ENCODE data around the gene NKX2-1. TPM values are rescaled to one million over a fixed set of nuclear protein-coding genes. Genes with fewer than 3 reads are reported as not detected.

The NKX2-1 gene
- total and polyA plus RNA-seq, 8 donors = 13.4 TPM; not detected in 7

- no peak for TF ChIP-seq POLR2AphosphoS5 (IDR thresholded peaks at IDR 0.05)
- TF ChIP-seq POLR2A (IDR thresholded peaks at IDR 0.05) = no peak
- TF ChIP-seq EP300 (IDR thresholded peaks at IDR 0.05) = no peak
- no peak for TF ChIP-seq CTCF (IDR thresholded peaks at IDR 0.05)
- peak overlapping the region in 1 of 4 donors; percentile 37 for H3K4me3 ChIP-seq
- WGBS, 5 donors = 2 to 6% (median 5%) methylated on average over 23 to 46 of the region's 46 CpGs
- intact Hi-C loops (cut with DNase I; ENCODE audit: low total_unique reads) = no loop called here
- H3K27me3 ChIP-seq = peaks cover 32 to 99% (median 91%) of the 10 kb centered on the region in 3 donors
- H3K9me3 ChIP-seq = peaks cover 0 to 34% (median 5%) of the 10 kb centered on the region in 4 donors
- peaks cover 5 to 33% (median 18%) of the 10 kb centered on the region in 4 donors for H3K4me1 ChIP-seq
- DNase-seq = no peak
- H3K36me3 ChIP-seq = no peaks in the 10 kb centered on the region
- H3K27ac ChIP-seq = no peak overlapping the region
These were observed 14.7 kb downstream of the NKX2-1 start for GRCh38 chr14:36505181-36505815.

DNA sequence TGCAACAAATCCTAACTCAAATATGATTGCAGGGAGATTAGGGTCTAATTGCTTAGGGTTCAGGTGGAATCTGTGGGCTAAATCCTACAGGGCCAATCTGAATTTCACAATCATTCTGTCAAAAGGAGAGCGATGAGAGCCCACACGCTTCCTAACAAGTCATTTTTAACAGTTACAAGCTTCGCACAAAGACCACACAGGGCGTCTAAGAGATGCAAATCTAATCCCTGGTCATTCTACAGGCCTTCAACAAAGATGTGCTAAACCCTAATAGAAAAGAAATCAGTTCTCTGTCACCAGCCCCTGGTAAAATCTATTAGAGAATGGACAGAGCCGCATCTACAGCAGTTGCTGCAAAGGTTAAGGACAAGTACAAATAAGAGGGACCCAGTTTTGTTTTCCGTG lies 15.3 kb downstream of the NKX2-1 start:
- 16 to 22% (median 19%) methylated on average over 6 of the region's 6 CpGs for WGBS, 5 donors
- peaks cover 32 to 99% (median 91%) of the 10 kb centered on the region in 3 donors for H3K27me3 ChIP-seq
- no peaks in the 10 kb centered on the region for H3K36me3 ChIP-seq
- DNase-seq = no peak
- no peak overlapping the region for H3K4me3 ChIP-seq
- no peak overlapping the region for H3K27ac ChIP-seq
- peaks cover 5 to 33% (median 18%) of the 10 kb centered on the region in 4 donors for H3K4me1 ChIP-seq
- intact Hi-C loops (cut with DNase I; ENCODE audit: low total_unique reads) = no loop called here
- H3K9me3 ChIP-seq = peaks cover 0 to 34% (median 5%) of the 10 kb centered on the region in 4 donors
- TF ChIP-seq CTCF (IDR thresholded peaks at IDR 0.05) (no peak), EP300 (IDR thresholded peaks at IDR 0.05) (no peak), POLR2AphosphoS5 (IDR thresholded peaks at IDR 0.05) (no peak), POLR2A (IDR thresholded peaks at IDR 0.05) (no peak)

- TF ChIP-seq POLR2A (IDR thresholded peaks at IDR 0.05) (no peak), EP300 (IDR thresholded peaks at IDR 0.05) (no peak), POLR2AphosphoS5 (IDR thresholded peaks at IDR 0.05) (no peak), CTCF (IDR thresholded peaks at IDR 0.05) (no peak)
- DNase-seq = no peak
- Histone ChIP-seq H3K4me1 (peaks cover 5 to 33% (median 18%) of the 10 kb centered on the region in 4 donors), H3K27me3 (peaks cover 32 to 99% (median 87%) of the 10 kb centered on the region in 3 donors), H3K27ac (no peak overlapping the region), H3K4me3 (peak overlapping the region in 1 of 4 donors; percentile 23), H3K36me3 (no peaks in the 10 kb centered on the region), H3K9me3 (peaks cover 0 to 34% (median 5%) of the 10 kb centered on the region in 4 donors)
- WGBS, 5 donors = 5 to 9% (median 7%) methylated on average over 31 to 68 of the region's 68 CpGs
- intact Hi-C loops (cut with DNase I; ENCODE audit: low total_unique reads) = no loop called here
These were observed 16.0 kb downstream of the NKX2-1 start for GRCh38 chr14:36503771-36504741.

Measured in stomach (tissue), 9 donors.